ENCODE data around the gene BHLHA9.
A peak's percentile ranks its signal among the peaks of the same experiment; 100 is the strongest.

BHLHA9 gene

DNA sequence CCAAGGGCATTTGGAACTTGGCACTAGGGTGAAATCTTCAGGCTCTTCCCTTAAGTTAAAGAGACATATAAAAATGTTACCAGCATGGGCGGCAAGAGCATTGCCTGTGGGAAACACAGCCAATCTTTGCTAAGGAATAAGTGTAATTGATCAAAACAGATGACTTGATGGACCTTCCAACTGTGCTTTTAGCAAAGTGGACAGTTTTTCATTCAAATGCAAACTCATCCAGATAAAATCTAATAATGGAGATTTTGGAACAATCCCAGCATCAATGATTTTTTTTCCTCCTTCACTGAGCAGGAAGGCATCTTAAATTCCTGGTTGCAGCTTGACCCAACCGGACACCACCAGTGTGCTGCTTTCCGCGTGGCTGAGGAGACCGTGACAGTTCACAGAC, 42.9 kb upstream of the BHLHA9 start:
- in situ Hi-C loops (cut with HindIII; ENCODE audit: low sequenced_read_pairs): no loop called here
- H3K4me3 ChIP-seq (ENCODE audit: low read depth, low read length): no peak overlapping the region
- TF ChIP-seq, protein P1, sequence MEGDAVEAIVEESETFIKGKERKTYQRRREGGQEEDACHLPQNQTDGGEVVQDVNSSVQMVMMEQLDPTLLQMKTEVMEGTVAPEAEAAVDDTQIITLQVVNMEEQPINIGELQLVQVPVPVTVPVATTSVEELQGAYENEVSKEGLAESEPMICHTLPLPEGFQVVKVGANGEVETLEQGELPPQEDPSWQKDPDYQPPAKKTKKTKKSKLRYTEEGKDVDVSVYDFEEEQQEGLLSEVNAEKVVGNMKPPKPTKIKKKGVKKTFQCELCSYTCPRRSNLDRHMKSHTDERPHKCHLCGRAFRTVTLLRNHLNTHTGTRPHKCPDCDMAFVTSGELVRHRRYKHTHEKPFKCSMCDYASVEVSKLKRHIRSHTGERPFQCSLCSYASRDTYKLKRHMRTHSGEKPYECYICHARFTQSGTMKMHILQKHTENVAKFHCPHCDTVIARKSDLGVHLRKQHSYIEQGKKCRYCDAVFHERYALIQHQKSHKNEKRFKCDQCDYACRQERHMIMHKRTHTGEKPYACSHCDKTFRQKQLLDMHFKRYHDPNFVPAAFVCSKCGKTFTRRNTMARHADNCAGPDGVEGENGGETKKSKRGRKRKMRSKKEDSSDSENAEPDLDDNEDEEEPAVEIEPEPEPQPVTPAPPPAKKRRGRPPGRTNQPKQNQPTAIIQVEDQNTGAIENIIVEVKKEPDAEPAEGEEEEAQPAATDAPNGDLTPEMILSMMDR (IDR thresholded peaks at IDR 0.05; ENCODE audit: low read depth, low read length, missing control alignments): no peak
- no peak for DNase-seq (ENCODE audit: low read depth)

DNA sequence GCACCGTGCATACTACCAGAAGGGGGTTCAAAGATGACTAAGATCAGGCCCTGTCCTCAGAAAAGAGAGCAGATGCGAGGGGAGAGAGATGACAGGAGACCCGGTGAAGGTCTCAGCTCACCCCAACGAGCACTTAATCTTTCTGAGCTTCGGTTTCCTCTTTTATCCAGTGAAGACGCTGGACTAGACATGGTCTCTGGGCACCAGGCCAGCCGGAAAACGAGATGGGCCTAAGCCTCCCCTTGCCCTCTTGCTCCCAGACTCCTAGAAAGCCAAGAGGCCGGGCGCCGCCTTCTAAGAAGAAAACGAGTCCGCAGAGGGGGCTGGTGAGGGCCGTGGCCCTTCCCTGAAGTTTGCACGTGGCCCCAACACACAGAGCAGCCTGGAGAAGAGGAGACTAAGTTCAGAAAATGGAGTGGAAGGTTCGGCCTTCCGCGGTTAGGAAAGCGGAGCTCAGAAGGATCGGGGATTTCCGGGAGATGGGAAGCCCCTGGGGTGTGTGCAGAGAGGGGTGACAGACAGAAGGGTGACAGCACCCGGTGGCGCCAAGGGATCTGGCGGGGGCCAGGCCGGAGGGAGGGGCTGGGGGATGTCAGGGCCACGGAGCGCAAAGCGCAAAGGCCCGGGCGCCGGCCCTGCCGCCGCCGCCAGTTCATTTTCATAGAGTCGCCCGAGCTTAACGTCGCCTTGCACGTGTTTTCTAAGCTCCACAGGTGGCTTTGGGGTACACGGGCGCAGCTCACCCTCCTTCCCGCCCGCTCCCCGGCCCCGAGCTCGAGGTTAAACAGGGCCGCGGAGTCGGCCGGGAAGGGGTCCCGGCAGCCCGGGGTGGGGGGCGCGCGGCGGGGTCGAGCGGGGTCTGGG, 42.1 kb upstream of the BHLHA9 start:
- in situ Hi-C loops (cut with HindIII; ENCODE audit: low sequenced_read_pairs): no loop called here
- TF ChIP-seq, protein P1 (IDR thresholded peaks at IDR 0.05; ENCODE audit: low read depth, low read length, missing control alignments): no peak
- DNase-seq (ENCODE audit: low read depth): no peak
- H3K4me3 ChIP-seq (ENCODE audit: low read depth, low read length): no peak overlapping the region

DNA sequence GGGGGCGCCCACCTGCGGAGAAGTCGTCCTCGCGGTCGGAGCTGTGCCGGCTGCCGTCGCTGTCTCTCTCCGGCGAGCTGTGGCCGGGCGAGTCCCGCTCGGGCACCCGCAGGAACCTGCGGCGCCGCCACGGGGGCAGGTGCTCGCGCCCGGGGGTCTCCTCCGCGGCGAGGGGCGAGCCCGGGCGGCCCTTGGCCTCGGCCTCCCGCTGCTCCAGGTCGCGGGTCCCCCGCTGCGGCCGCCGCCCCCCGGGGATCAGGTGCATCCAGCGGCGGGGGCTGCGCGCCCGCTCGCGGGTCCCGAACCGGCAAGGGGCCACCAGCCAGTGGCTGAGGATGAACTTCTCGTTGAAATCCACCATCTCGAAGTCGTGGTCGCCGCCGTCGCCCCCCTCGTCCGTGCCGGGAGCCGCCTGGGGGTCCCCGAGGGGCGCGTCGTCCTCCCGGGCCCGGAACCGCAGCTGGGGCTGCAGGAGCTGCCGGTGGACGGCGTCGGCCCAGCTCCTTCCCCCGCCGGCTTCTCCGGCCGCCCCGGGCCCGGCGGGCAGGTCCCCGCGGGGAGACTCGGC, 41.4 kb upstream of the BHLHA9 start:
- no peak for DNase-seq (ENCODE audit: low read depth)
- in situ Hi-C loops (cut with HindIII; ENCODE audit: low sequenced_read_pairs): no loop called here
- TF ChIP-seq, protein P1 (IDR thresholded peaks at IDR 0.05; ENCODE audit: low read depth, low read length, missing control alignments): no peak
- no peak overlapping the region for H3K4me3 ChIP-seq (ENCODE audit: low read depth, low read length)

DNA sequence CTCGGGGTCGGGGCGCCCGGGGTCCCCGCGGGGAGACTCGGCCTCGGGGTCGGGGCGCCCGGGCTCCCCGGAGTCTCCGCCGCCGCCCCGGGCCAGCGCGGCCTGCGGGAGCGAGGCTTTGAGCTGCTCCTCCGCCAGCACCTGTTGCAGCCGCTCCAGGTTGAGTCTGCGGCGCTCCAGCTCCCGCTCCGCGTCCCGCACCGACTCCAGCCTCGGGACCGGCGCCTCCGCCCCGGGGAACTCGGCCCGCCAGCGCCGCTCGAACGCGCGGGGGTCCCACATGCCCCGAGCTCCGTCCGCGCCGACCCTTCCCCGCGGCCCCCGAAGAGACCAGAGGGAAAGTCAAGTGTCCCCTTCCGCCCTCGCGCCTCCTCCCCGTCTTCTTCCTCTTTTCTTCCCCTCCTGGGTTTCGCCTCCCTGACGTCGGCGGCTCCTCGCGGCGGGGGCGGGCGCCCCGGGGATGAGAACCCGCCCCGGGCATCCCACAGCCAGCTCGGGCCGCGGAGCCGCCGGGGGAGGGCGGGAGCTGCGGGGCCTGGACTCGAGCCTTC, 40.8 kb upstream of the BHLHA9 start:
- TF ChIP-seq, protein P1 (IDR thresholded peaks at IDR 0.05; ENCODE audit: low read depth, low read length, missing control alignments): no peak
- in situ Hi-C loops (cut with HindIII; ENCODE audit: low sequenced_read_pairs): no loop called here
- DNase-seq (ENCODE audit: low read depth): no peak

DNA sequence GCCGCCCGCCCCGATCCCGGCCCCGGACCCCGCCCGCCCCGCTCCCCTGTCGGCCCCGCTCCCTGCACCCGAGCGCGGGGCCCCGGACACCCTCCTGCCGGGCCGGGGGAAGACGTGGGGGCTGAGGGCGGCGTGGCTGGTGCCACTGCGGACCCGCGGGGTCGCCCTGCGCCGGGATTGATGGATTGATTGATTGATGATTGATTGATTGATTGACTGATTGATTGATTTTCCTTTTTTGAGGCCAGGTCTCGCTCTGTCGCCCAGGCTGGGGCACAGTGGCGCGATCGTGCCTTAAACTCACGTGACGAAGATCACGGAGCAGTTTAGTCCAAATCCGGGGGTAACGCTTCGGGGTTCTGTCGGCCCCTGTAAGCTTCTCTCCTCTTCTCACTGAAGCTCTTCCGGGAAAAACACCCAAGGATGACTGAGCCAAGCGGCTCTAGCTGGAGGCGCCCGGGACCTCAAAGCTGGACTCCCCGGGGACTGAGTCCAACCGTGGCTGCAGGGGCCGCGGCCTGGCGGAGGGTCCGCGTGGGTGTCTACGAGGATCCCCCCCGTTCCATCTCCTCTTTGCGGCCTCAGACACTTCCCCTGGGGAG, 40.2 kb upstream of the BHLHA9 start:
- in situ Hi-C loops (cut with HindIII; ENCODE audit: low sequenced_read_pairs): no loop called here
- TF ChIP-seq, protein P1 (IDR thresholded peaks at IDR 0.05; ENCODE audit: low read depth, low read length, missing control alignments): no peak
- no peak for DNase-seq (ENCODE audit: low read depth)
- H3K4me3 ChIP-seq (ENCODE audit: low read depth, low read length): peak overlapping the region; percentile 24

More for the DNA sequence above, 40.8 kb upstream of the BHLHA9 start:
- H3K4me3 ChIP-seq (ENCODE audit: low read depth, low read length): peak overlapping the region; percentile 24

DNA sequence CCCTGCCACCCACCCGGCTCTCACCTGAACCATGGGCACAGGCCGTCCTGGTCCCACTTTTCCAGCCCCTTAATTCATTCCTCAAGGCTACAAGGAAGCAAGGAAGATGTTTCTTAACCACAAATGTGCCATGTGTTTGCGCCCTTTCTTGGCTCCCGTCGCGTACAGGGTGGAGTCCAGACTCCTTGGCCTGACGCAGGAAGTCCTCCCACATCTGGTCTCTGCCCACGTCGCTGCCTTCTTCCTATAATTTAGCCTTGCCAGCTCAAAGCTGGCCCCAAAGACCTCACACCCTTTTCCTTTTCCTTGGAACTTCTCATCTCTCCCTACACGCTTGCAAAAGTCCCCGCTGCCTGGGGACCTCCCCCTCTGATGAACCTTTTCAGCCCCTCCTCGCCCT, 38.8 kb upstream of the BHLHA9 start:
- H3K4me3 ChIP-seq (ENCODE audit: low read depth, low read length): no peak overlapping the region
- in situ Hi-C loops (cut with HindIII; ENCODE audit: low sequenced_read_pairs): no loop called here
- TF ChIP-seq, protein P1 (IDR thresholded peaks at IDR 0.05; ENCODE audit: low read depth, low read length, missing control alignments): no peak
- no peak for DNase-seq (ENCODE audit: low read depth)
